Testis (tissue), 2 donors: ENCODE measurements around the gene FKBP7.

Experiments
- POLR2A ChIP-seq: fragments of 450-650 bp; IDR thresholded peaks from one replicate; pipeline ENCODE4 v1.6.1; 2017; ENCODE audit warnings: antibody characterized with exemption, mild to moderate bottlenecking, moderate library complexity
- TF ChIP-seq, protein P1 (sequence below), 3 experiments: fragments of 450-650 bp in 2 of 3; fragments of 200-600 bp in 1 of 3; sonication (generic) in 1 of 3; IDR thresholded peaks; one replicate each; pipeline ENCODE4 v1.5.1; 2016 to 2019; ENCODE audit warnings: antibody characterized with exemption in 3 of 3, mild to moderate bottlenecking in 2 of 3, moderate library complexity in 1 of 3

DNA sequence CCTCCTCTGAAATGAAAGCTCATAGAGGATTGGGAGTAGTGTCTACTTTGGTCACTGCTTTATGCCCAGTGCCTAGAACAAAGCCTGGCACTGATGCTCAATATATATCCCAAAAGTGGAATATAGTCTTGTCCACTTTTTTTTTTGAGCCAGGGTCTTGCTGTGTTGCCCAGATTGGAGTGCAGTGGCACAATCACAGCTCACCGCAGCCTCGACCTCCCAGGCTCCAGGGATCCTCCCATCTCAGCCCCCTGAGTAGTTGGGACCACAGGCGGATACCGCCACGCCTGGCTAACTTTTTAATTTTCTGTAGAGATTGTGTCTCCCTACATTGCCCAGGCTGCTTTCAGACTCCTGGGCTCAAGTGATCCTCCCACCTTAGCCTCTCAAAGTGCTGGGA, 3.8 kb downstream of the FKBP7 start:
- TF ChIP-seq, protein P1, sequence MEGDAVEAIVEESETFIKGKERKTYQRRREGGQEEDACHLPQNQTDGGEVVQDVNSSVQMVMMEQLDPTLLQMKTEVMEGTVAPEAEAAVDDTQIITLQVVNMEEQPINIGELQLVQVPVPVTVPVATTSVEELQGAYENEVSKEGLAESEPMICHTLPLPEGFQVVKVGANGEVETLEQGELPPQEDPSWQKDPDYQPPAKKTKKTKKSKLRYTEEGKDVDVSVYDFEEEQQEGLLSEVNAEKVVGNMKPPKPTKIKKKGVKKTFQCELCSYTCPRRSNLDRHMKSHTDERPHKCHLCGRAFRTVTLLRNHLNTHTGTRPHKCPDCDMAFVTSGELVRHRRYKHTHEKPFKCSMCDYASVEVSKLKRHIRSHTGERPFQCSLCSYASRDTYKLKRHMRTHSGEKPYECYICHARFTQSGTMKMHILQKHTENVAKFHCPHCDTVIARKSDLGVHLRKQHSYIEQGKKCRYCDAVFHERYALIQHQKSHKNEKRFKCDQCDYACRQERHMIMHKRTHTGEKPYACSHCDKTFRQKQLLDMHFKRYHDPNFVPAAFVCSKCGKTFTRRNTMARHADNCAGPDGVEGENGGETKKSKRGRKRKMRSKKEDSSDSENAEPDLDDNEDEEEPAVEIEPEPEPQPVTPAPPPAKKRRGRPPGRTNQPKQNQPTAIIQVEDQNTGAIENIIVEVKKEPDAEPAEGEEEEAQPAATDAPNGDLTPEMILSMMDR (IDR thresholded peaks at IDR 0.05) = no peak
- no peak for TF ChIP-seq POLR2A
